ENCODE measurements around the gene RIMKLB.

The RIMKLB gene

DNA sequence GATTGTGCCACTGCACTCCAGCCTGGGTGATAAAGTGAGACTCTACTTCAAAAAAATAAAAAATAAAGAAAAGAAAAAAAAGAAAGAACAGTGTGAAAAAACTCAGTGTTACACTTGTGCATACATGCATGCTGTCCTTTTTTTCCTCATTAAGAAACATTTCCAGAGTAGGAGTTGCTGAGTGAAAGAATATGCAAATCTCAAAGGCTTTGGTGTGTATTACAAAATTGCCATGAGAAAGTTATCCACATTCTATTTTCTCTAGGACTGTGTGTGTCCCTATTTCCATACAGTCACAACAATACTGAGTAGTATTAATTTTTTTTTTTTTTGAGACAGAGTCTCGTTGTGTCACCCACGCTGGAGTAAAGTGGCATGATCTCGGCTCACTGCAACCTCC, 123.8 kb downstream of the RIMKLB start:
- no peak for DNase-seq

DNA sequence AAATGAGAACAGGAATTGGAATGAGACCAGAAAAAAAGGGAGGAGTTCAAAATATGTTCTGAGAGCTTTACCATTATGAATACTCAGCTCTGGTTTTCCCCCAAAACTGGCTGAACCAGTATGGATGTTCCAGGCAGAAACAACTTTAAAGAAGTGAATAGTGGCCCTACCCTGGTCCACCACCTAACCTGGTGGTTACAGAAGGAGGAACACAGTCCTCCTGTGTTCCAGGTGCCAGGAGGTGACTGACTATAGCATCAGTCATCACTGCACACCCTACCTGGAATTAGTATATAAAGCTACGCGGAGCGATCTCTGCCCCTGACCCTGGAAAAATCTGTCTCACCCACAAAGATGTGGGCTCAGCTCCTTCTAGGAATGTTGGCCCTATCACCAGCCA, 124.5 kb downstream of the RIMKLB start, which contains the start of gene A2ML1:
TSS of gene A2ML1 (plus strand) at position 324 of the 400 bp plus-strand sequence. CDS start at position 355, 31 bp downstream.
- no peak for DNase-seq

DNA sequence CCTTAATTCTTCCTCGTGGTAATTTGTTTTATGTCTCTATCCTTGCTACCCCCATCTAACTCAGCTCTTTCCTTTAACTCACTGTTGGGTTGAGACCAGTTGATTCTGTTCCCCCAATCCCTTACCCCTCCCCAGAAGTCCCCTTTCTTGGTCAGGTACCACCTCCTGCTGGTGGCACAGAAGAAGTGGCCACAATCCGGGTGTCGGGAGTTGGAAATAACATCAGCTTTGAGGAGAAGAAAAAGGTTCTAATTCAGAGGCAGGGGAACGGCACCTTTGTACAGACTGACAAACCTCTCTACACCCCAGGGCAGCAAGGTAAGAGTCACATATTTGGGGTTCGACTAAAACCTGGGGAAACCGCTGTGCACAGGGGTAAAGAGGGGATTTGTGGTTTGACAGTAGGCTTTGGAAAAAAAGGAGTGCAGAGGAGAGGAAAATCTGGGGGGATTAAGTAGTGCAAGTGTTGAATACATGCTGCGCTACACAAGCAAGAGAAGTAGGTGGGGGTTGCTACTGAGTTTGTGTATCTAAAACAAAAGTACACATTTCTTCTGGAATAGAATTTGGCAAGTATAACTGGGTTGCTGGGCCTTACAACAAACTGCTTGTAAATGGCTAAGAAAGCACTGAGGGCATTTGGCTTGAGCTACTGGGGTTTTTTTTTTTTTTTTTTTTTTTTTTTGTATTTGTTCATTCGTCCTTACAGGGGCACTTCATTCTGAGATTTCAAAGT, 125.9 kb downstream of the RIMKLB start:
- DNase-seq: no peak

DNA sequence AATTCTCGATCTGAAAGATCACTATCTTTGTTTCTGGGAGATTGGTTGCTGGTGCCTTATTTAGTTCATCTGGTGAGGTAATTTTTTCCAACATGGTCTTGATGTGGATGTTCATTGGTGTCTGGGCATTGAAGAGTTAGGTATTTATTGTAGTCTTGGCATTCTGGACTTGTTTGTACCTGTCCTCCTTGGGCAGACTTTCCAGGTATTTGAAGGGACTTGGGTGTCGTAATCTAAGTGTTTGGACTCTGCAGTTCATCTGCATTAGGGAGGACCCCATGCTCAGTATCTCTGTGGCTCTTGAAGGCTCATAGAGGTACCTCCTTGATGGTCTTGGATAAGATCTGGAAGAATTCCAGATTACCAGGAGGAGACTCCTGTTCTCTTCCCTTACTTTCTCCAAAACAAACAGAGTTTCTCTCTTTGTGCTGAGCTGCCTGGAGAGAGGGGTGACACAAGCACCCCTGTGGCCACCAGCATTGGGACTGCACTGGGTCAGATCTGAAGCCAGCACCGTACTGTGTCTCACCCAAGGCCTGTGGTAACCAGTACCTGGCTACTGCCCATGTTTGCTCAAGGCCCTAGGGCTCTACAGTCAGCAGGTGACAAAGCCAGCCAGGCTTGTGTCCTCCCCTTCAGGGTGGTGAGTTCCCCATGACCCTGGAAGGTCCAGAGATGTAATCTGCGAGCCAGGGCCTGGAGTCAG, 129.9 kb downstream of the RIMKLB start:
- DNase-seq: no peak

DNA sequence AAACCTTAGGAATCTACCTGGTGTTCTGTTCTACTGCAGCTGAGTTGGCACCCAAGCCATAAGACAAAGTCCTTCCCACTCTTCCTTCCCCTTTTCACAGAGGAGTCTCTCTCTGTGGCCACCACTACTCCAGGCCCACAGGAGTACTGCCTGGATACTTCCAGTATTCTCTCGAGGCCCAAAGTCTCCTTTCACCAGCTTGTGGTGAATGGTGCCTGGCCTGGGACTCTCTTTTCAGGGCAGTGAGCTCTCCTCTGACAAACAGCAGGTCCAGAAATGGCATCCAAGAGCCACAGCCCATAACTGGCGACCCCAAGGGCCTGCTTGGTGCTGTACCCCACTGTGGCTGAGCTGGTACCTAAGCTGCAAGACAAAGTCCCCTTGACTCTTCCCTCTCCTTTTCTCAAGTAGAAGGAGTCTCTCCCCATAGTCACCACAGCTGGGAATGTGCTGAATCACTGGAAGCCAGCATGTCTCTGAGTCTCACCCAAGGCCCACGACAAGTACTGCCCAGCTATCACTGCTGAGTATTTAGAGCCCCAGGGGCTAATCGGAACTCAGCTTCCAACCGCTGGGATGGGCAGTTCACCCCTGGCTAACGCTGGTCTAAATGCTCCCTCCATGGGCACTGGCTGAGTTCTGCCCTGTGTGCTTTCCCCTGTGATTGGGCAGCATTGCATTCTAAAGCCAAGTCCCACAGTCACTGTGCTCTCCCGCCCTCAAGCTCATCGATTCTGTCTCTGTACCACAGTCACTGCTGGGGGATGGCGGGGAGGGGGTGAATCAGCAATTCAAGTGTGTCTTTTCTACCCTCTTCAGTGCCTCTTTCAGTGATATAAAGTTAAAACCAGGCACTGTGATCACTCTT, 130.7 kb downstream of the RIMKLB start:
- DNase-seq: no peak

DNA sequence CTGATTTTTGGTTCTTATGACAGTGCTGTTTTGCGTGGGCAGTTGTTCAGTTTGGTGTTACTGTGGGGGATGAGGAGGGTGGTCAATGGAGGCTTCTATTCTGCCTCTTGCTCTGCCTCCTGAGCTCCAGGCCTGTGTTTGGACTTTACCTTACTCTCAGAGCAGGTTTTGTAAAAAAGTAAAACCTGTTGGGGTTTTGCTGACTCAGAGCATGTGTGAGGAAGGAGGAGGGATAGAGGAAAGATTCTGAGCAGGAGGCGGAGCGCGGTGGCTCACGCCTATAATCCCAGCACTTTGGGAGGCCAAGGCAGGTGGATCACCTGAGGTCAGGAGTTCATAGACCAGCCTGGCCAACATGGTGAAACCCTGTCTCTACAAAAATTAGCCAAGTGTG, 131.3 kb downstream of the RIMKLB start:
- no peak for DNase-seq

DNA sequence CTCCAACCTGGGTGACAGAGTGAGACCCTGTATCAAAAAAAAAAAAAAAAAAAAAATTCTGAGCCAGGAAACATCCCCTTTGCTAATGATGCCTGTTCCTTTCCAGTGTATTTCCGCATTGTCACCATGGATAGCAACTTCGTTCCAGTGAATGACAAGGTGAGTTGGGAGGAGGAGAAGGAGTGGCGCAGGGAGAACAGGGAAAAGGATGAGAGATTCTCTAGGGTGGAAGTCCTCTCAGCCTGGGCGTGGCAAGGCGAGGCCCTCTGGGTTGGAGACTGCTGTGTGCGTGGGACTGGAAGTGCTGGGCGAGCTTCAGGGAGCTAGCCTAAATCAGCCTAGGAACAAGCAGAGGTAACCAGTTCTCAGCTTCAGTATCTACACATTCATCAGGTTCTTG, 131.8 kb downstream of the RIMKLB start:
- DNase-seq: no peak

DNA sequence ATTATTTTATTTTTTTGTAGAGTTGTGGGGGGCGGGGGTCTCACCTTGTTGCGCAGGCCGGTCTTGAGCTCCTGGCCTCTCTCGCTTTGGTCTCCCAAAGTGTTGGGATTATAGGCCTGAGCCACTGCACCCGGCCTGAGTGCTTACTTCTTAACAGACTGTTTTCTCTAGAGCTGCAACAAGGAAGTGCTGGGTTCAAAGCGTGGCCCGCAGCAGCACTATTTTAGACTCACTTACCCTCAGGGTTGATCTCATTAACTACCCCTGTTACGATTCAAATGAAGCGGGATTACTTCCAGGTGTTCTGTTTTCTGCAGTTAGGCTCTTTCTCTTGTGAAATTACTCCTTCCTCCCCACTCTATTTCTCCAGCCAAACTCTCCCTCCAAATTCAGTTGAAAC, 133.3 kb downstream of the RIMKLB start:
- DNase-seq: no peak

DNA sequence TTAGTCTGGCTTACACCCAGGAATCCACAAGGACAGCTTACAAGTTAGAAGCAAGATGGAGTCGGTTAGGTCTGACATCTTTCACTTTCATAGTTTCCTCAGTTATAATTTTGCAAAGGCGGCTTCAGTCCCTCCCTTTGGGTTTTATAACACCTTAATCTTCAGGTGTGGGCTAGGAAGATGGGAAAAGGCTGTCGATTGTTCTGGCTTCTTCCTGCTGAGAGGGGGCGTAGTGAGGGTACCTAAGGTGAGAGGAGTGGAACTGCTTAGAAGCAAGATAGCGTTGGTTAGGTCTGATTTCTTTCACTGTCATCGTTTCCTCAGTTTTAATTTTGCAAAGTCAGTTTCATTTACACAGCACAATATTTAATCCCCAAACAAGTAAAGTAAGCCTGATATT, 134.7 kb downstream of the RIMKLB start:
- no peak for DNase-seq

All from CD4-positive, alpha-beta T cell treated with Interleukin-12 subunit alpha and Interleukin-12 subunit beta, for 1 hour (primary cell).